HG03565 (cell line): ENCODE results near the gene FOXO3.
"Not testable (repeated sequence)": the region's sequence is repeated elsewhere in the genome, so short reads cannot be mapped to it uniquely, and the experiment has no call there.

Experiments
- ATAC-seq: cut with Tn5 transposase; IDR thresholded peaks from one replicate; pipeline ENCODE4 v1.9.1; 2021; ENCODE audit warnings: mild to moderate bottlenecking, moderate library complexity; ENCODE audit not compliant: unreplicated experiment

FOXO3 gene

GRCh38 chr6:108656836-108657235 is 96.1 kb downstream of the FOXO3 start:
- ATAC-seq: no peak

DNA sequence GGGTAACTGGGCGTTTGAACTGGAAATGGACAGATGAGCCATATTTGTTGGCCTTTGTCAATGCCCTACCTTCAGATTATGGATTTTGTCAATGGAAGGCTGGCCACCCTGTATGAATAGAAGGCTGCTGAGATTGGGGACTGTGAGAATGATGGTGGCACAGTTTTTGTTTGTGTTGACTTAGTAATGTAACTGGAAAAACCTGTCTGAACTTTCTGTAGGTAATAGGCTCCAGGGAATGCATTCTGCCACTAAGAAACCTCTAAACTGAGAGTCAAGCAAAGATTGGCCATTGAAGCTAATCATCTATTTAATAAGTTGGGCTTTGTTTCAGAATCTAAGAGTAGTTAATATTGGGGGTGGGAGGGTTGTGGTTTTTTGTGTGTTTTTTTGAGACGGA is 97.5 kb downstream of the FOXO3 start:
- ATAC-seq: no peak

GRCh38 chr6:108658785-108659184 is 98.1 kb downstream of the FOXO3 start:
- ATAC-seq: not testable (repeated sequence)

GRCh38 chr6:108660251-108660650 is 99.5 kb downstream of the FOXO3 start:
- no peak for ATAC-seq

- ATAC-seq: no peak
Observed at GRCh38 chr6:108661430-108661829, 100.7 kb downstream of the FOXO3 start.

GRCh38 chr6:108661982-108662381 is 101.3 kb downstream of the FOXO3 start:
- no peak for ATAC-seq

DNA sequence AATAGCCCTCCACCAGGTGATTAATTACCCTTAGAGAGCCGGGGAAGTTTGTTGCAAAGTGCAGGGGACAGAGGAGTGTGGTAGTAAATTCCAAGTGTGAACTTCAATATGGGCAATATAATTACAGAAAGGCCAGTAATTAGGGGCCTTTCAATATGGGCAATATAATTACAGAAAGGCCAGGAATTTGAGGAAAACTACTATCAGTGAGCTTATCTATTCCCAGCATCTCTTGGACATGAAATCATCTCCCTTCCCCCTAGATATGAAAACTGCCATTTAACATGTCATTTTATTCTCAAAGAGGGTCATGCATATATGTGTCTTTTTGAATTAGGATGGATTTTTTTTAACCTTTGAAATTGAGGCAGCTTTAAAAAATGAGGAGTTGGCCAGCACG is 102.0 kb downstream of the FOXO3 start:
- no peak for ATAC-seq

DNA sequence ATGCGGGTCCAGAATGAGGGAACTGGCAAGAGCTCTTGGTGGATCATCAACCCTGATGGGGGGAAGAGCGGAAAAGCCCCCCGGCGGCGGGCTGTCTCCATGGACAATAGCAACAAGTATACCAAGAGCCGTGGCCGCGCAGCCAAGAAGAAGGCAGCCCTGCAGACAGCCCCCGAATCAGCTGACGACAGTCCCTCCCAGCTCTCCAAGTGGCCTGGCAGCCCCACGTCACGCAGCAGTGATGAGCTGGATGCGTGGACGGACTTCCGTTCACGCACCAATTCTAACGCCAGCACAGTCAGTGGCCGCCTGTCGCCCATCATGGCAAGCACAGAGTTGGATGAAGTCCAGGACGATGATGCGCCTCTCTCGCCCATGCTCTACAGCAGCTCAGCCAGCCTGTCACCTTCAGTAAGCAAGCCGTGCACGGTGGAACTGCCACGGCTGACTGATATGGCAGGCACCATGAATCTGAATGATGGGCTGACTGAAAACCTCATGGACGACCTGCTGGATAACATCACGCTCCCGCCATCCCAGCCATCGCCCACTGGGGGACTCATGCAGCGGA is 102.9 kb downstream of the FOXO3 start:
- ATAC-seq: not testable (repeated sequence)

GRCh38 chr6:108665495-108666196 is 104.9 kb downstream of the FOXO3 start:
- ATAC-seq: no peak

- no peak for ATAC-seq
Observed at GRCh38 chr6:108666656-108667260, 106.0 kb downstream of the FOXO3 start.

- no peak for ATAC-seq
Observed at GRCh38 chr6:108667993-108668392, 107.3 kb downstream of the FOXO3 start.

GRCh38 chr6:108669673-108670072 is 109.0 kb downstream of the FOXO3 start:
- ATAC-seq: no peak

DNA sequence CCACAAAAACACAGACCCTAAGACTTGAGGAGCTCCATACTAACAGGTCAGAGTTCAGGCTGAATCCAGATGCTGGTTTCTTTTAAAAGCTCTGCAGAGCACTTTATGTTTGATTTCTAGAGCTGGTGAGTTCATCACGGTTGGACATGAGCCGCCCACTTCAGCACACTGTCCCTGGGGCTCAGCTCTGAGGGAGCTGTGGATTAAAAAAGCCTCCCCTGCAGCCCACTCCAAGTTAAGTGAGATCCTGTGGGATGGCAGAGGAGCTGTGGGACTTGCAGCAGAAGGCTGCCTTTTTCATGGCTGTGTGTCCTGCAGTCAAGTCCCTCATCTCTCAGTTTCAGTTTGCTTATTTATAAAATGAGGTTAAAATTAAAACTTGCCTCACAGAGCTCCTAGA is 110.5 kb downstream of the FOXO3 start:
- no peak for ATAC-seq

- ATAC-seq: no peak
Observed at GRCh38 chr6:108671790-108672189, 111.1 kb downstream of the FOXO3 start.

DNA sequence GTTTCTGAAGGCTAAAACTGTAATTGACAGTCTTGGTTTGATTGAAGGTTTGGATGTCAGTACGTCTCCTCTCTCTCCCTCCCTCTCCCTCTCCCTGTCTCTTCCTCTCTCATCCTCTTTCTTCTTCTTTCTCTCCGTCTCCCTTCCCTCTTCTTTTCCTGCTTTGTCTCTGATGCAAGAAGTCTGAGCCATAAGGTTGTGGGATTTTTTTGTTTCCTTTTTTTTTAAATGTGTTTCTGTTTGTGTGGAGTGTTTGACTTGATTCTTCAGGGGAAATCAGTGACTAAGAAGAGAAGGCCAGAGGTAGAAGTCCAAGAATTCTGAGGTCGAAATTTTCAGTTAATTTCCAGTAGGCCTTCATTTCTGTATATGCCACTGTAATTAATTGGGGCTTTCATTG is 111.9 kb downstream of the FOXO3 start:
- no peak for ATAC-seq

- ATAC-seq: no peak
Observed at GRCh38 chr6:108673153-108673552, 112.4 kb downstream of the FOXO3 start.

GRCh38 chr6:108673602-108674001 is 112.9 kb downstream of the FOXO3 start:
- ATAC-seq: no peak

DNA sequence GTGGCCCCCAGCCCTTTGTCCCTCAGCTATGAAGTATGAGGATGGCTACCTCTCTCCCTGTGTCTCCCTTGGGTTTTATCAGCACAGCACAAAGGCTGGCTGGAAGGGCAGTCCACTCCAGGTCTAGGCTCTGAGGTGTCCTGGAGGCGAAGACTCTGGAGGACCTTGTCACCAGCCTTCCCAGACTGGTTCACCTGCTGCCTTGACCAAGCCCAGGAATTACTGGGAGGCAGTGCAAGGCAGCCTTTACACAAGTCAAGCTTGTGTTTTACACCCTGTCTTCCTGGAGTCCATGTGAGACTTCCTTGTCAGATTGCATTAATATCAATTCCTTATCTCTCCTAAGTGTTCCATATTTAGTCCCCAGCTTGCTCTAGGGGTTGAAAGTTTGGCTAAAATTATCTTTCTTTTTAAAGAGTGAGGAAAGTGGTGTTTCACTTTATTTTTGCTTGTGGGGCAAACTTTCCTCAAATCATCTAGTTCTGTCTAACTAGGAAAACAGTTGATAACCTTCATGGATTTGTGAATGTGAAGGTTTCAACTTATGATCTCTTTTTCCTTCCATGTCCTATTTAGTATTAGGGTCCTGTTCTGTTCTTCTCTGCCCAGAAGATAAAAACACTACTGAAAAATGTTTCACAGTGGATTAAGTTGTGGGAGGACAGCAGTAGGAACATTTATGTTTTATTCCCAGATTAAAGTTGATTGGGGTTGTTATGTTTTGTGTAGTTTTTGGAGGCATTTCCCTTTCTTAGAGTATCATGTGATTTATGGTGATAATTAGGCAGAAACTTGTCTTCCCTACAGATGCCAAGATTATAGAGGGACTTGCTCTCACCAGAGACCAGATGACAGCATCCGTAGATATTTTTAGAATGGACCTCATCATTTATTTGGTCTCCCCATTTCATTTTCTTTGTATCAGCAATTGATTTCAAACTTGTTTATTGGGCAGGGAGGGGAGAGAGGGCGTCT is 114.8 kb downstream of the FOXO3 start:
- ATAC-seq: no peak

GRCh38 chr6:108676555-108676954 is 115.8 kb downstream of the FOXO3 start:
- no peak for ATAC-seq

DNA sequence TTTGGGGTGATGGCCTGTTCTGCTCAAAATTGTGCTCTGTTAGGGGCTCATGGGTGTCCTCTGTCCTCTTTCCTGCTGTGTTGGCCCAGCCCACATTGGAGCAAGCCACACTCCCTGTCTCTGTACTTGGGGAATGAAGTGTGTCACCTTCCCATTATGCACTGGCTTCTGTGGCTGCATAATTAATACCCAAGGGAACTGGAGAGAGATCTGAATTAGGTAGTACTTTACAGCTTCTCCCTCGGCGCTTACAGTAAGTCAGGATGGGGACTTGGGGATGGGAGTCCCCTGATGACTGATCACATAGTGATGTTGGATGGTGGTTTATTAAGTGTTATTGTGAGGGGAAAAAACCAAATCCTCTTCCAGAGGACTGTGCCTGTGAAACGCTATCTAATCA is 116.6 kb downstream of the FOXO3 start:
- ATAC-seq: no peak

DNA sequence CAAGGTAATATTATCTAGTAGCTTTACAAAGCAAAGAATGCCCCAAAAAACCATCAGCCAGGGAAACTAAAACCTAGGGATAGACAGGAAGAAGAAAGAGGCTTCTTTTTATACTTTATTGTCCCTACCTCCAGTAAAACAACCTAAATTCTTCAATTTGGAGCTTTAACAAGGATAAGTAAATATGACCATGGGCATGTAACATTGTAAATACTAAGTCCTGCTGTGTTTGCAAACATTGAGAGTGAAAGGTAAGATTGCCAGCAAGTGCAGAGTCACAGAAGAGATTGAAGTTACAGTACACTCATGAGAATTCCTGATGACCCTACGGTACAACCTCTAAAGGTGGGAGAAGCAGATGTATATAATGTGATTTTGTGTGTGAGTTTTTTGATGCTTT is 117.2 kb downstream of the FOXO3 start:
- no peak for ATAC-seq
